HG03196 (cell line): ENCODE results near the gene PRR11.
"Not testable (repeated sequence)": the region's sequence is repeated elsewhere in the genome, so short reads cannot be mapped to it uniquely, and the experiment has no call there.

Experiments used
- ATAC-seq: cut with Tn5 transposase; IDR thresholded peaks from one replicate; pipeline ENCODE4 v1.9.1; 2021; ENCODE audit not compliant: unreplicated experiment

Gene PRR11

DNA sequence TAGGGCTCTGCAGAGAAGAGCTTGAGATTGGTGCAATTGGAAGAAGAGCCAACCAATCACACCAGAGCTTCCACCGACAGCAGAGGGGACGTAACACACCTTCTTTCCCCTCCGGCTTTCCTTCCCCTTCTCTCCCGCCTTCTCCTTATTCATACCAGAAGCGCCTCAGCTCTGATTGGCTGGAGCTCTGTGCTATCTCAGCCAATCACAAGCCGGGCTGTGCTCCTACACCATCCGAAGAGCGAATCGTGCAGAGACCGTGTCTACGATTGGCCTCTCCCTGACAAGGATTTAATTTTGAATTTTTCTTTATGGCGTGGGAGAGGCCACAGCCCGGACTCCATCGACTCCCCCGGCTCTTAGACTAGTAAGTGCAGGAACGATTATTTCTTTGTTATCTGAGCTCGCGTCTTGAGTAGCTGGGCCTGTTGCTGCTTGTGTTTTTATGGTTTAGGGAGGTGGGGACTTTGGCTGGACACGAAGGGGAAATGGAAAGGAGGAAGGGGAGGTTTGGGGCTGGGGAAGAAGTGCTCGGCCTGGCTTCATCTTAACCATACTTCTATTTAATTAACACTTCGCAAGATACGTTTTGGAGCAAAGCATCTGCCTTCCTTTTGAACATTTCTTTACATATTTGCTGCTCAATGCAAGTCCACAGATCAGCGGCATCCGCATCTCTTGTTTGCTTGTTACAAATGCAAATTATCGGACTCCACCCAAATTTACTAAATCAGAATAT is at the start of gene PRR11:
Gene PRR11 (plus strand): TSS at position 308 of the 739 bp plus-strand sequence. CDS start 14,007 bp downstream, outside the sequence.
- ATAC-seq: peak; percentile 81

DNA sequence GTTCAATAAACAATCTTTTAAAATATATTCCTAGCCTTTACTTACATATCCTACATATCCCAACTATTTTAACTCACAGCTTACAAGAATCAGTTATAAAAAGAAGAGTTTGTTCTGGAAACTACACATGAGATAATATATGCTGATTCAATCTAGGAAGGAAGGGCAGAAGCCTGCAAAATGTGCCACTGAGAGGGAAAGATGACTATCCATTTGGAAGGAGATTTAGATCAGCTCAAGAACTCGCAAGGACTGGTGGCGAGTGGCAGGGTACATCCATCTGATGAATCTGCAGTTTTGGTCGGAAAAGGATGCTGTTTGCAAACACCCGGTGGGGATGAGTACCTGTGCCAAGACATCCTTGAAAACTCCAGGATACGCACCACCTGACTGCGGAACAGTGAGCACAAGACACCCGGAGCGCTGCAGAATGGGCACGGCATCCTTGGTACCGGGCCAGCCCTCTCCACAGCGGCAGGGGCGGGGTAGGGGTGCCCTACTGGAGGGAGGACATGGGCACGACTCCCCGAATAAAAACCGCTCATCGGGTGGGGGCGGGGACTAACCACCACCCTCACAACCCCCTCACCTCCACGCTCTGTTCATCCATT is 49.6 kb upstream of the PRR11 start:
- ATAC-seq: peak; percentile 24

DNA sequence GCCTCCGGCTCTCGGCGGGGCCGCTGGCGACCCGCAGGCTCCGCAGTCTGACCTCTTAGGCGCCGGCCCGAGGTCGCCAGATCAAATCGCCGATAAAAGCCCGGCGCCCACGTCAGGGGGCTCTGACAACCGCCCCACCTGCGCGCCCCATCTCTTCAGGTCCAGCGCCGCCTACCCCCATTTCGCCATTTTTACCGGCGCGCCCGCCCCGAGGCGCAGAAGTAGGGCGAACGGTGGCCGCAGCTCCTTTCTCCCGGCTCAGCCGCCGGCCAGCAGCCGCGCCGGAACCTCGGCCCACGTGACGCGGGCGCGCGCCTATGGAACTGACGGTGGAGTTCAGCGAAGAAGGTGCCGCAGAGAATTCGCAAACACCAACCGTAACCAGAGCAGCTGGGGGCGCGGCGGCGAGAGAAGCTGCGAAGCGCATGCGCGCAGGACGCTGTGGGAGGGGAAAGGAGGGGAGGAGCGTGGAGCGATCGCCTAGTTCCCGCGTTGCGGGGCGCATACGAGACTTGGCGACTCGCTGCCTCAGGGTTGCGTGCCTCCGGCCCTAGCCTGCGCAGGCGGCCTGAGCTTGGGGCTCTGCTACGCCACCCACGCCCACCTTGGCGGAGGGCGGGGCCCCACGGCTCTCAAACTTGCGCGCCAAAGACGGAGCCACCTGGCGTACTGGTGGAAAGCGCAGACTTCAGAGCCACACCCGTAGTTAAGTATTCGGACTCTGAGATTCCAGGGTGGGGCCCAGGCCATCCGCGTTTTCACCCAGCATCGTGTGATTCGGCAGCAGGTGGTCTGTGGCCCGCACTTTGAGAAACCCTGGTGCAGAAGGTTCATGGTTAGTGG is 48.9 kb upstream of the PRR11 start, which contains the start of gene TRIM37:
Gene TRIM37 (minus strand): TSS at position 418 of the 843 bp plus-strand sequence. CDS start 419 bp downstream, outside the sequence.
- peak; percentile 93 for ATAC-seq

DNA sequence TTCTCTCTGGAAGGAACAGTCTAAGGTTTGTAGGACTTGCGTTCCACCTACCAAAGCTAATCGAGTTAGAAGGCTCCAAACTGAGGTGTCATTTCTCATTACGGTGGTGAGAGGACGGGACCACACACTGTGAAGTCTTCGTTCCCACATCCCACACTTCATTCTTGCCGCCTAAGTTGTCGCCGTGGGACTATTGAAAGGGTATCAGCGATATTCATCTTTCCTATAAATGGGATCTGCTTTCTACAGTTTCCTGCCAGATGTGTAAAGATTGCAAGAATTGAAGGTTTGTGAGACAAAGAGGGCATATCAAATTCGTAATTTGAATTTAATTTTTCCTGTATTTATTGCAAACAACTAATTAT is 48.3 kb upstream of the PRR11 start:
- no peak for ATAC-seq

DNA sequence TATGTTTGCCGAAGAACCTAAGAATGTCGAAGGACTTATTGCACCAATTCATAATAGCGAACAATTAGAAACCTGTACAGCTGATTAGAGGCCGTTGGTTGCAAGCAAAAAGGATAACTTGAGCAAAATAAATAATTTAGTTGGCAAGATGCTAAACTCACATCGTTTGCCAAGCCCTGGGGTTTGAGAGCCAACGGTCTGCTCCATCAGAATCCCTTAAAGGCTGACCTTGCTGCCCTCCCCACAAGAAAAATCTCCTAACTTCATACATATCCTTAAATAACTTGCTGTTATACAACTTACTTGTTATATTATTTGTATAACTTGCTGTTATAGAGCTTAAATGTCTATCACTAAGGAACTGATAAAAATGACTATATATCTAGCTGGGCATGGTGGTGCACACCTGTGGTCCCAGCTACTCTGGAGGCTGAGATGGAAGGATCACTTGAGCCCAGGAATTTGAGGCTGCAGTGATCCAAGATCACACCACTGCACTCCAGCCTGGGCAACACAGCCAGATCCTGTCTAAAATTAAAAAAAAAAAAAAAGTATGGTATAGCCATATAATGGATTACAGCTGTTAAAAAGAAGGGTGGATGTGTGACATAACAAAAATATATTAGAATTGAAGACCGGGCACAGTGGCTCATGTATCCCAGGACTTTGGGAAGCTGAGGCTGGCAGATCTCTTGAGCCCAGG is 47.0 kb upstream of the PRR11 start:
- no peak for ATAC-seq

DNA sequence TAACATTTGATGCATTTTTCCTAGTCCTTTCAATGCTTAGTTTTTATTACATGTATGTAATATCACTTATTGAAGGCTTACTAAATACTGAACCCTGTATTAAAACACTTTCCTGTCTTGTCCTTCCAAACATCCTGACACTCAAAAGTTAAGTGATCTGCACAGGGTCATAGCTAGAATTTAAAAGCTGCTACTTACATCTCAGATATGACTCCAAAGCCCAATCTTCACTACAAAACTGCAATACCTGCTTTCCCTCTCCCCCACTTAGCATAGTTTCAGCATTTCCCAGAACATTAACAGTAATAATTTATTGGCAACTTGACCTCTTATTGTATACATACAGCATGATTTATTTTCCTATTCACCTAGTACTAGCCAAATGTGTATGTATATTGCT is 44.6 kb upstream of the PRR11 start:
- ATAC-seq: no peak

DNA sequence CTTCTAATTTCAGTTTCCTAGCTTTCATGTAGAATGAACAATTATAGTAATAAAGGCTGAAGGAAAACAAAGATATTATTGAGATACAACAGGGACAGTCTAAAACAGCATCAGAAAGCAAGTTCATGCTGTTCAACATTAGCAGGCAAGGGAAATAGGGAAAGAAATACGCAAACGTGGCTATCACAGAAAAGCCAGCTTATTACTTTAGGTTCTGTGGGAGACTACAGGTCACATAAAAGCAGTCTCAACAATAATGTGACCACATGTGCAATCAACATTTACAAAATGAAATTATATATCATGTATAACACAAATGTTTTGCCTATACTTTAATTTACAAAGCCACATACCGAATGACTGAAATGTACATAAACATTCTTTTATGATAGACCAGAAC is 44.0 kb upstream of the PRR11 start:
- ATAC-seq: no peak

DNA sequence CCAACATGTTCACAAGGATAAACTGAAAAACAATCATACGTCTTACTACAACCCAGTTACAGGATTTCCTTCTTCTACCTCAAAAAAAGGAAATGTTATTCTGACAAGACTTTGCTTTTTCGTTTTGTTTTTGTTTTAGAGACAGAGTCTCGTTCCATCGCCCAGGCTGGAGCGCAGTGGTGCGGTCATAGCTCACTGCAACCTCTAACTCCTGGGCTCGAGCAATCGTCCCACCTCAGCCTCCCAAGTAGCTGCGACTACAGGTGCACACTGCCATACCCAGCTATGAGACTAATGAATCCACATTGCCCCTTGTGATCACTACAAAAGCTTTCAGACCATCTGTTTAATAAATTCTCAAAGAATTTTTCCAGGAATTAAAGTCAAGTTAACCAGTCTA is 40.1 kb upstream of the PRR11 start:
- no peak for ATAC-seq

DNA sequence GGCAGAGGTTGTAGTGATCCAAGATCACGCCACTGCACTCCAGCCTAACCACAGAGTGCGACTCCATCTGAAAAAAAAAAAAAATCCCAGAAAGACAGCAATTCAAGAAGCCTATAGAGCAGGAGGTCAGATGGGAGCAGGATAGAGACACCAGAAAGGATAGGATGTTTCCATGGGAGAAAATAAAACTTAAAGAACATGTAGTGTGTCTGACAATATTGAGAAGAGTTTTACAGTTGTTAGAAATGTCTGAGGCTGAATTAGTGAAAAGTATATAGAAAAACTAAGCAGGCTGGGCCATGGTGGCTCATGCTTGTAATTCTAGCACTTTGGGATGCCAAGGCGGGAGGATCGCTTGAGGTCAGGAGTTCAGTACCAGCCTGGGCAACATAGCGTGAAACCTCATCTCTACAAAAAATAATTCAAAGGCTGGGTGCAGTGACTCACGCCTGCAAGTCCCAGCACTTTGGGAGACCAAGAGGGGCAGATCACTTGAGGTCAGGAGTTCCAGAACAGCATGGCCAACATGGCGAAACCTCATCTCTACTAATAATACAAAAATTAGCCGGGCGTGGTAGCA is 33.6 kb upstream of the PRR11 start:
- ATAC-seq: no peak

DNA sequence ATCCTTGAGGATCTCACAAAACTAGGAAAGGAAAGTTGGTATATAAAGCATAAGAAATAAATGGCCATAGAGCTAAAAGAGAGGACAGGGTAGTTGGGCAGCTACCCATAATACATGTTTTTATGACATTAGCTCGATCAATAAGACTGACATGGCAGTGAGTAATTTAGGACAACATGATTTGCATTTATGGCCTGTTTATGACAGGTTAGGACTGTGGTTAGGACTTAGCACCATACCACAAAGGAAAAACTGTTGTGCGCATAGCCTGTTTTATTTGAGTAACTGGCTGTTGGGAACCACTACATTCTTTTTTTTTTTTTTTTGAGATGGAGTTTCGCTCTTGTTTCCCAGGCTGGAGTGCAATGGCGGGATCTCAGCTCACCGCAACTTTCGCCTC is 30.9 kb upstream of the PRR11 start:
- ATAC-seq: no peak

DNA sequence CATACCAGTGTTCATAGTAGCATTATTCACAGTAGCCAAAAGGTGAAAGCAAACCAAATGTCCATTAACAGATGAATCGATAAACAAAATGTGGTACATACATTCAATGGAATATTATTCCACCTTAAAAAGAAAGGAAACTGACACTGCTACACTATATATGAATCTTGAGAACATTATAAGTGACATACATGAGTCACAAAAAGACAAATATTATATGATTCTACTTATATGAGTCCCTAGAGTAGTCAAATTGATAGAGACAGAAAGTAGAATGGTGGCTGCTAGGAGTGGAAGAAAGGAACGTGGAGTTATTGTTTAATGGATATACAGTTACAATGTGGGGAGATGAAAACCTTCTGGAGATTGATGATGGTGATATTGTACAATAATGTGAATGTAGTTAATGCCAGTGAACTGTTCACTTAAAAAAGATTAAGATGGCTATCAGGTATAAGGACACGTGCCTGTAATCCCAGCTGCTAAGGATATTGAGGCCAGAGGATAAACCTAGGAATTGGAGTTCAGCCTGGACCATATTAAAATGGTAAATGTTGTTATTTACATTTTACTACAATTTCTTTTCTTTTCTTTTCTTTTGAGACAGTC is 28.6 kb upstream of the PRR11 start:
- ATAC-seq: no peak

DNA sequence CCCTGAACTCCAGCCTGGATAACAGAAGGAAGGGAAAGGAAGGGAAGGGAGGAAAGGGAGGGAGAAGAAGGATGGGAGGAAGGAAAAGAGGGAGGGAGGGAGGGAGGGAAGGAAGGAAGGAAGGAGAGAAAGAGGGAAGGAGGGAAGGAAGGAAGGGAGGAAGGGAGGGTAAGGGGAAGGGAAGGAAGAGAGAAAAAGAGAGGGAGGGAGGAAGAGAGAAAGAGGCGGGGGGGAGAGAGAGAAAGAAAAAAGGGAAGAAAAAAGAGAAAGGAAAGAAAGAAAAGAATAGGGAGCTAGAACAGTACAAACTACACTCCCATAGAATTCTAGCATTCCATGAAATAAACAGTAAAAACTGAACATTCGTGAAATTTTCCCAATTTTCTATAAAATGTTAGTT is 25.7 kb upstream of the PRR11 start:
- no peak for ATAC-seq

DNA sequence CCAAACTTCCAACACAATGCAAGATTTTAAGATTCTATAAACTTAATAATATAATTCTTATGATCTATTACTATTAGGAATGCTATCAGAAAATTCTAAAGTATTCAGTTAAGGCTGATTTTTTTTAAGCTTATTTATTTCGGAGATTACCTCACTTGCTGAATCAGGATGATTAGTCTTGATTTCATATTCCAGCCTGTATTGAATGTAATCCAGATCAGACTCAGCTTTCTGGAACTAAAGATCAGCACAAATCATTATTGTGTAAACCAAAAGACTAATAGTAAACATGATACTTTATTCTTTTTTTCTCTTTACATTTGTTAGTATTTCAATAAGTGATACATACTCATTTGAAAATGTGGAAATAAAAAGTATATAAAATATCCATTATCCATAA is 24.4 kb upstream of the PRR11 start:
- ATAC-seq: no peak

DNA sequence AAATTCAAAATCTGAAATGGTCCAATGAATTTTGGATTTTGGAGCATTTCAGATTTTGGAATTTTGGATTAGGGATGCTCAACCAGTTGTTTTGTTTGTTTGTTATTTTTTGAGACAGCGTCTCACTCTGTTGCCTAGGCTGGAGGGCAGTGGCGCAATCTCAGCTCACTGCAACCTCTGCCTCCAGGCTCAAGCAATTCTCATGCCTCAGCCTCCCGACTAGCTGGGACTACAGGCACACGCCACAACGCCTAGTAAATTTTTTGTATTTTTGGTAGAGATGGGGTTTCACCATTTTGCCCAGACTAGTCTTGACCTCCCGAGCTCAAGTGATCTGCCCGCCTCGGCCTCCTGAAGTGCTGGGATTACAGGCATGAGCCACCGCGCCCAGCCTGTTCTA is 17.2 kb upstream of the PRR11 start:
- not testable (repeated sequence) for ATAC-seq

DNA sequence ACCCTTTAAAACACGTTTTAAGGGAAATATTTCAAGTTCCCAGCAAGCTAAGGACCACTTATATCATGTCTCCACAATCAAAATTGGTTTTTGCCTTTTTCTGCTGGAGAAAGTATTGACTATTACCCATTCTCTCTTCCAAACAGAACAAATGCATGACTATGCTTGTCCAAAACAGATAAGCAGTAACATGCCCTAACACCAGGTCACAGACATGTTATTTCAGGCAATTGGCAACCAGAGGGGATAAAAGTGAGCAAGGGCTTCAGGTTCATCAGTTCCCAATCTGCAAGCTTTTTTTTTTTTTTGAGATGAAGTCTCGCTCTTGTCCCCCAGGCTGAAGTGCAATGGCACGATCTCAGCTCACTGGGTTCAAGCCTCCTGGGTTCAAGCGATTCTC is 15.6 kb upstream of the PRR11 start:
- ATAC-seq: no peak

DNA sequence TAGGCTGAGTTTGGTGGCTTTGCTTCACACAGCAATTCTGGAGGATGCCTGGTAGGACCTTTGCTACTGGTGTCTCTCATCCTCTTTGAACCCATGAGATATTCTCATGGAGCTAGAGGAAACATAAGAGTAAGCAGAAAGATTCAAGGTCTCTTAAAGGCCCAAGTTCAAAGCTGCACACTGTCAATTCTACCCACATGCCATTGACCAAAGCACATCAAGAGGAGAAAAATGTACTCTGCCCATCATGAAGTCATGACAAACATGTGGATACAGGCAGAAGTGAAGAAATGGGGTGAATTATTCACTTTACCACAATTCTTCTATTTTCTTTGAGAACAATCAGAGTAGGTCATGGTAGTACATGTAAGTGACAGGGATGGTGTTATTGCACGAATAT is 13.7 kb upstream of the PRR11 start:
- ATAC-seq: no peak

DNA sequence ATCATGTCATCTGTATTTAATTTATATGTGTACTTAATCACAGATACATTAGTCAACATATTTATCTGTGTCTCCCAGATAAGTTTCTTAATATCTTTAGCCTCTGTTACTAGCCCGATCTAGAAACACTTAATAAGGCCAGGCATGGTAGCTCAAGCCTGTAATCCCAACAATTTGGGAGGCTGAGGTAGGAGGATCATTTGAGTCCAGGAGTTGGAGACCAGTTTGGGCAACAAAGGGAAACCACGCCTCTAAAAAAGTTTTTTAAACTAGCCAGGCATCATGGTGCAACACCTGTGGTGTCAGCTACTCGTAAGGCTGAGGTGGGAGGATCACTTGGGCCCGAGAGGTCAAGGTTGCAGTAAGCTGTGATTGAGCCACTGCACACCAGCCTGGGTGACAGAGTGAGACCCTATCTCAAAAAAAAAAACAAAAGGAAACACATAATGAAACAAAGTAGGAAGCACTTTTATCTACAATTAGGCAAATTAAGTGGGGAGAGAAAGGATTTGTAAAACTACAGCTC is 9.9 kb upstream of the PRR11 start:
- no peak for ATAC-seq

DNA sequence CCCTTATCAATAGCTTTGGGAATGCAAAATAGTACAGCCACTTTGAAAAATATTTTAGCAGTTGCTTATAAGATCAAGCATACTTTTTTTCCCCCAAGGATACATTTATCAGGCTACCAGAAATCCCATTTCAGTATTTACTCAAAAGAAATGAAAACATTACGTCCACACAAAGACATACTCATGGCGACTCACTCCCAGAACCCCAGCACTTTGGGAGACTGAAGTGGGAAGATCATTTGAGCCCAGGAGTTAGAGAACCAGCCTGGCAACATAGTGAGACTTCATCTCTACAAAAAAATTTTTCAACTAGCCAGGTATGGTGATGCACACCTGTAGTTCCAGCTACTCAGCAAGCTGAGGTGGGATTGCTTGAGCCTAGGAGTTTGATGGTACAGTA is 6.5 kb upstream of the PRR11 start:
- ATAC-seq: no peak

DNA sequence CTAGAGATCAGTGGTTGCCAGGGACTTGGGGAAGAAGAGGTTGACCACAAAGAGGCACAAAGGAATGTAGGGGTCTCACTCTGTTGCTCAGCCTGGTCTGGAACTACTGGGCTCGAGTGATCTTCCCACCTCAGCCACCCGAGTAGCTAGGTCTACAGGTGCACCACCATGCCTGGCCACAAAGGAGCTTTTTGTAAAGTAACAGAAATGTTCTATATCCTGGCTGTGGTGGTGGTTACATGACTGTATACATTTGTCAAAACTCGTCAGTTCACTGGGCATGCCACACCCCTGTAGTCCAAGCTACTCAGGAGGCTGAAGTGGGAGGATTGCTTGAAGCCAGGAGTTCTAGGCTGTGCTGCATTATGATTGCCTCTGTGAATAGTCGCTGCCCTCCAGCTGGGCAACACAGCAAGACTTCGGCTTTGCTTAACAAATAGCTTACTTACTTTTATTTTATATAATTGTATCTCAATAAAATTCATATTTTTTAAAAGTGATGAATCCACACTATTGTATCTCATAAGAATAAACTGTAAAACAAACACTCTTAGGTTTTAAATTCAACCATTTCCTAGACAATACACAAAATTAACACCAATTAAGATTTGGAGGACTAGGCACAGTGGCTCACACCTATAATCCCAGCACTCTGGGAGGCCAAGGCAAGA is 5.6 kb upstream of the PRR11 start:
- ATAC-seq: no peak

DNA sequence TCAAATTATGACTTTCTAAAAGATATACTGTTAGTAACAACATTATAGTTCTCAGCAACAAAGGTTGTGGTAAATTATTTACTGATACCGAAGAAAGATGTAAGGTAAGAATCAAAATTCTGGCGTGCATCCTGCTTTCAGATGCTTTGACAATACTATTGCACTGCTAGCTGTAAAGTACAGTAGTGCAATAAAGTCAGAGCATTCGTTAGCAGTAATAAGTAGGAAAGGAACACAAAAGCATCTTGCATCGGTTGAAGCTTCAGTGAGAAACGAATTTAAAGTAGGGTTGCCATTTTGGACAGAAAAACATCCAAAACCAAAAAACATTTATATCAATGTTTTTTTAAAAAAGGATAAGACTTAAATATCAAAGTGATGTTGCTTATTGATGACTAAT is 4.5 kb upstream of the PRR11 start:
- no peak for ATAC-seq
